Measurements from ENCODE around the gene NUP93. TPM values are rescaled to one million over a fixed set of nuclear protein-coding genes. Genes with fewer than 3 reads are reported as not detected.

Gene NUP93
- total and polyA plus RNA-seq, 2 experiments from 2014 or later, result 23.5 to 35.7 TPM

DNA sequence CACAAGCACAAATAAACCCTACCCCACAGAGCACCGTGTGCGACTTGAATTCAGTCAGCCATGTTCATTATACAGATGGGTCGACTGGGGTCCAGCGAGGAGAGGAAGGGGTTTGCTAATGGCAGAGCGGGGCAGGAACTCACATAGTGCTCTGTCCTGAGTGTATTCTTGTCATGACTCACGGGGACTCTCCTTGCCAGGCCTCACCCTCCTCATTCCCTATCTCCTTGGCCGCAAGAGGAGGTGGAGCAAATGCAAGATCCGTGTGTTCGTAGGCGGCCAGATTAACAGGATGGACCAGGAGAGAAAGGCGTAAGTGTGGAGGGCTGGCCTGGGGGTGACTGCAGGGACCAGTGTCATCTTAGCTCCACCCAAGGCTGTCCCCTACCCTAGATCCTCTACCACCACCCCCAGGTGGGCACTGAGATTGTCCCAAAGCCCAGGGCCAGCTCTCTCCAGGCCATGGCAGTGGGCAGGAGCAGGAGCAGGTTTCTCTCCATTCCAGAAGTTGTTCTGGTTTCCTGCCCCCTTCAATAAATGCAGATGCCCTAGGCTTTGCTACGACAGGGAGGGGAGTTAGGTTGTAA lies 164.5 kb downstream of the NUP93 start:
- WGBS (ENCODE audit: low lambda C conversion rate, missing lambda C conversion rate), result 82% methylated on average over 12 of the region's 12 CpGs

DNA sequence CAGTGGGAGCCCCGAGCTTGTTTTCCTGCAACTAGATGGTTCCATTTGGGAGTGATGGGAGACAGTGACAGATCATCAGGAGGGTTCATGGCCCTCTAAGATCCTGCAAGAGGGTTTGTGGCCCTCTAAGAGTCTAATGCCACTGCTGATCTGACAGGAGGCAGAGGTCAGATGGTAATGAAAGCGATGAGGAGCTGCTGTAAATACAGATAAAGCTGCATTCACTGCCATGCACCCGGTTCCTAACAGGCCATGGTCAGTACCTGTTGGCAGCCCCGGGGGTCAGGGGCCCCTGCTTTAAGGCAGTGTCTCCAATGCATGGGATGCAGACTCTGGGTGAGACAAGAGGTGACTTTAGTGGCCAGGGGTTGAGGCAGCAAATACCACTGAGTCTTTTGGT lies 165.9 kb downstream of the NUP93 start:
- no peaks in the 10 kb centered on the region for H3K36me3 ChIP-seq (replicated peaks; ENCODE audit: insufficient read depth, low read depth)
- H4K20me1 ChIP-seq (ENCODE audit: insufficient read depth, poor library complexity, severe bottlenecking), result no peaks in the 10 kb centered on the region
- no peak overlapping the region for H2AFZ ChIP-seq
- H3K4me3 ChIP-seq, result no peak overlapping the region
- TF ChIP-seq, protein P1, sequence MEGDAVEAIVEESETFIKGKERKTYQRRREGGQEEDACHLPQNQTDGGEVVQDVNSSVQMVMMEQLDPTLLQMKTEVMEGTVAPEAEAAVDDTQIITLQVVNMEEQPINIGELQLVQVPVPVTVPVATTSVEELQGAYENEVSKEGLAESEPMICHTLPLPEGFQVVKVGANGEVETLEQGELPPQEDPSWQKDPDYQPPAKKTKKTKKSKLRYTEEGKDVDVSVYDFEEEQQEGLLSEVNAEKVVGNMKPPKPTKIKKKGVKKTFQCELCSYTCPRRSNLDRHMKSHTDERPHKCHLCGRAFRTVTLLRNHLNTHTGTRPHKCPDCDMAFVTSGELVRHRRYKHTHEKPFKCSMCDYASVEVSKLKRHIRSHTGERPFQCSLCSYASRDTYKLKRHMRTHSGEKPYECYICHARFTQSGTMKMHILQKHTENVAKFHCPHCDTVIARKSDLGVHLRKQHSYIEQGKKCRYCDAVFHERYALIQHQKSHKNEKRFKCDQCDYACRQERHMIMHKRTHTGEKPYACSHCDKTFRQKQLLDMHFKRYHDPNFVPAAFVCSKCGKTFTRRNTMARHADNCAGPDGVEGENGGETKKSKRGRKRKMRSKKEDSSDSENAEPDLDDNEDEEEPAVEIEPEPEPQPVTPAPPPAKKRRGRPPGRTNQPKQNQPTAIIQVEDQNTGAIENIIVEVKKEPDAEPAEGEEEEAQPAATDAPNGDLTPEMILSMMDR (IDR thresholded peaks at IDR 0.05; ENCODE audit: poor library complexity), result no peak
- no peak for TF ChIP-seq EZH2phosphoT487 (IDR thresholded peaks at IDR 0.05; ENCODE audit: low read depth, severe bottlenecking, unreplicated experiment)
- no peak for TF ChIP-seq EZH2 (IDR thresholded peaks at IDR 0.05; ENCODE audit: borderline replicate concordance)
- no peaks in the 10 kb centered on the region for H3K9me3 ChIP-seq (ENCODE audit: low read depth)
- H3K79me2 ChIP-seq, result no peaks in the 10 kb centered on the region
- DNase-seq (ENCODE audit: low spot score), result no peak
- no peaks in the 10 kb centered on the region for H3K9me2 ChIP-seq (replicated peaks; ENCODE audit: insufficient read depth)
- no peak overlapping the region for H3K4me2 ChIP-seq
- no peaks in the 10 kb centered on the region for H3K27me3 ChIP-seq
- H3K27ac ChIP-seq, result no peak overlapping the region
- no peaks in the 10 kb centered on the region for H3K4me1 ChIP-seq (ENCODE audit: insufficient read depth)
- 83% methylated on average over 4 of the region's 4 CpGs for WGBS (ENCODE audit: low lambda C conversion rate, missing lambda C conversion rate)

More for the DNA sequence above, 164.5 kb downstream of the NUP93 start:
- DNase-seq (ENCODE audit: low spot score), result no peak
- Histone ChIP-seq H4K20me1 (ENCODE audit: insufficient read depth, poor library complexity, severe bottlenecking) (no peaks in the 10 kb centered on the region), H3K27me3 (no peaks in the 10 kb centered on the region), H3K4me2 (no peak overlapping the region), H3K79me2 (no peaks in the 10 kb centered on the region), H3K4me1 (ENCODE audit: insufficient read depth) (no peaks in the 10 kb centered on the region), H3K9me3 (ENCODE audit: low read depth) (no peaks in the 10 kb centered on the region), H3K36me3 (replicated peaks; ENCODE audit: insufficient read depth, low read depth) (no peaks in the 10 kb centered on the region), H3K27ac (no peak overlapping the region), H3K9me2 (replicated peaks; ENCODE audit: insufficient read depth) (no peaks in the 10 kb centered on the region), H2AFZ (no peak overlapping the region), H3K4me3 (no peak overlapping the region)
- TF ChIP-seq EZH2phosphoT487 (IDR thresholded peaks at IDR 0.05; ENCODE audit: low read depth, severe bottlenecking, unreplicated experiment), result no peak
- TF ChIP-seq, protein P1 (IDR thresholded peaks at IDR 0.05; ENCODE audit: poor library complexity), result no peak
- no peak for TF ChIP-seq EZH2 (IDR thresholded peaks at IDR 0.05; ENCODE audit: borderline replicate concordance)

DNA sequence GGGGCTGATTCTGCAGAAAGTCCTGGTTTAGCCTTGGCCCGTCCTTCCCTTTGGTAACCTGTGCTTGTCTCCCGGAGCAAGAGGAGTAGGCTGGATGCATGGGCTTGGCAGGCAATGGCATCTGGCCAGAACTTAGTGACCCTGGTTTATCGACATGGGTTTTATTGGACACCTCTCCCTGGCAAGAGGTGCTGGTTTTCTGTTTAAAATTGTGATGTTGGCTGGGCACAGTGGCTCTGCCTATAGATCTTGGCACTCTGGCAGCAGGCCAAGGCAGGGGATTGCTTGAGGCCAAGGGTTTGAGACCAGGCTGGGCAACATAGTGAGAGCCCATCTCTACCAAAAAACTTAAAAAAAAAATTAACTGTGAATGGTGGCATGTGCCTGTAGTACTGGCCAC lies 166.3 kb downstream of the NUP93 start:
- Histone ChIP-seq H3K27me3 (no peaks in the 10 kb centered on the region), H3K36me3 (replicated peaks; ENCODE audit: insufficient read depth, low read depth) (no peaks in the 10 kb centered on the region), H3K9me2 (replicated peaks; ENCODE audit: insufficient read depth) (no peaks in the 10 kb centered on the region), H3K4me2 (no peak overlapping the region), H3K27ac (no peak overlapping the region), H3K79me2 (no peaks in the 10 kb centered on the region), H2AFZ (no peak overlapping the region), H4K20me1 (ENCODE audit: insufficient read depth, poor library complexity, severe bottlenecking) (no peaks in the 10 kb centered on the region), H3K4me3 (no peak overlapping the region), H3K4me1 (ENCODE audit: insufficient read depth) (no peaks in the 10 kb centered on the region), H3K9me3 (ENCODE audit: low read depth) (no peaks in the 10 kb centered on the region)
- no peak for DNase-seq (ENCODE audit: low spot score)
- TF ChIP-seq EZH2phosphoT487 (IDR thresholded peaks at IDR 0.05; ENCODE audit: low read depth, severe bottlenecking, unreplicated experiment), result no peak
- TF ChIP-seq, protein P1 (IDR thresholded peaks at IDR 0.05; ENCODE audit: poor library complexity), result no peak
- TF ChIP-seq EZH2 (IDR thresholded peaks at IDR 0.05; ENCODE audit: borderline replicate concordance), result no peak
- 88% methylated on average over 3 of the region's 3 CpGs for WGBS (ENCODE audit: low lambda C conversion rate, missing lambda C conversion rate)

Data from hepatocyte (in vitro differentiated cells).